WTC11 (cell line): Measurements from ENCODE around the gene PRF1. TPM values are rescaled to one million over a fixed set of nuclear protein-coding genes. Genes with fewer than 3 reads are reported as not detected.
"Not testable (repeated sequence)": the region's sequence is repeated elsewhere in the genome, so short reads cannot be mapped to it uniquely, and the experiment has no call there.

ENCODE experiments used
- ATAC-seq: fragments of 200-7000 bp; cut with Tn5 transposase; 2 replicates; pipeline ENCODE4 v1.10.0; 2021; ENCODE audit warnings: mild to moderate bottlenecking, moderate library complexity
- CTCF ChIA-PET: fragments of 300-600 bp; sonication (Branson Sonifier 250); formaldehyde crosslinking; loops from one replicate; lab custom pipeline; 2021; ENCODE audit warnings: antibody characterized with exemption; lab: Charles Lee
- POLR2A ChIA-PET: fragments of 350-600 bp; sonication (Branson Sonifier 250); formaldehyde crosslinking; loops from one replicate; lab custom pipeline; 2021; ENCODE audit warnings: antibody characterized with exemption; lab: Charles Lee
- DNase-seq: peaks from one replicate; pipeline ENCODE4 v3.0.0; 2021; ENCODE audit warnings: low spot score
- H3K27ac Mint-ChIP-seq: 2 replicates; pipeline ENCODE4 v1.8.0; 2021; ENCODE audit warnings: mixed read lengths
- H3K27me3 Mint-ChIP-seq: 2 replicates; pipeline ENCODE4 v1.8.0; 2021; ENCODE audit warnings: low read depth, mild to moderate bottlenecking, moderate library complexity, mixed read lengths
- H3K36me3 Mint-ChIP-seq: 2 replicates; pipeline ENCODE4 v1.8.0; 2021; ENCODE audit warnings: mixed read lengths
- H3K4me1 Mint-ChIP-seq: 2 replicates; pipeline ENCODE4 v1.8.0; 2022; ENCODE audit warnings: mixed read lengths
- H3K4me3 Mint-ChIP-seq: 2 replicates; pipeline ENCODE4 v1.8.0; 2021; ENCODE audit warnings: mild to moderate bottlenecking, moderate library complexity, mixed read lengths
- H3K9me3 Mint-ChIP-seq: 2 replicates; pipeline ENCODE4 v1.8.0; 2021; ENCODE audit warnings: mixed read lengths
- ARID4B ChIP-seq: sonication (generic); formaldehyde crosslinking; IDR thresholded peaks from 2 replicates; pipeline ENCODE4 v1.8.0; 2023; ENCODE audit warnings: missing genetic modification reagents, mild to moderate bottlenecking, borderline replicate concordance
- CREB1 ChIP-seq: sonication (generic); formaldehyde crosslinking; IDR thresholded peaks from 2 replicates; pipeline ENCODE4 v1.8.0; 2023; ENCODE audit warnings: mild to moderate bottlenecking, missing genetic modification reagents
- ESRRA ChIP-seq: sonication (generic); formaldehyde crosslinking; IDR thresholded peaks from 2 replicates; pipeline ENCODE4 v1.8.1; 2022; ENCODE audit warnings: mild to moderate bottlenecking, missing genetic modification reagents, borderline replicate concordance
- FOXK1 ChIP-seq: sonication (generic); formaldehyde crosslinking; IDR thresholded peaks from 2 replicates; pipeline ENCODE4 v1.8.0; 2022; ENCODE audit warnings: mild to moderate bottlenecking, moderate library complexity, missing genetic modification reagents
- FOXP4 ChIP-seq: sonication (generic); formaldehyde crosslinking; IDR thresholded peaks from 2 replicates; pipeline ENCODE4 v1.8.0; 2022; ENCODE audit warnings: mild to moderate bottlenecking, missing genetic modification reagents
- HMGA2 ChIP-seq: fragments of 250-450 bp; sonication (Bioruptor Pico); IDR thresholded peaks from 2 replicates; pipeline ENCODE4 v1.4.0; 2021; ENCODE audit warnings: mild to moderate bottlenecking, moderate library complexity
- KAT7 ChIP-seq: sonication (generic); formaldehyde crosslinking; IDR thresholded peaks from 2 replicates; pipeline ENCODE4 v1.8.1; 2023; ENCODE audit warnings: missing genetic modification reagents, mild to moderate bottlenecking, borderline replicate concordance
- MYBL2 ChIP-seq: sonication (generic); formaldehyde crosslinking; IDR thresholded peaks from 2 replicates; pipeline ENCODE4 v1.8.1; 2023; ENCODE audit warnings: mild to moderate bottlenecking, moderate library complexity, missing genetic modification reagents
- NR2C2 ChIP-seq: sonication (generic); formaldehyde crosslinking; IDR thresholded peaks from 2 replicates; pipeline ENCODE4 v1.8.0; 2022; ENCODE audit warnings: mild to moderate bottlenecking, missing genetic modification reagents
- SP1 ChIP-seq: sonication (generic); formaldehyde crosslinking; conservative IDR thresholded peaks from 2 replicates; pipeline ENCODE4 v1.8.1; 2022; ENCODE audit warnings: missing genetic modification reagents
- ZBTB21 ChIP-seq: sonication (generic); formaldehyde crosslinking; IDR thresholded peaks from 2 replicates; pipeline ENCODE4 v1.8.1; 2023; ENCODE audit warnings: mild to moderate bottlenecking, missing genetic modification reagents, borderline replicate concordance
- ZNF121 ChIP-seq: sonication (generic); formaldehyde crosslinking; IDR thresholded peaks from 2 replicates; pipeline ENCODE4 v1.8.0; 2023; ENCODE audit warnings: missing genetic modification reagents
- ZNF263 ChIP-seq: sonication (generic); formaldehyde crosslinking; IDR thresholded peaks from 2 replicates; pipeline ENCODE4 v1.8.1; 2022; ENCODE audit warnings: low read depth, mild to moderate bottlenecking, moderate library complexity, missing genetic modification reagents
- ZNF317 ChIP-seq: sonication (generic); formaldehyde crosslinking; IDR thresholded peaks from 2 replicates; pipeline ENCODE4 v1.8.1; 2023; ENCODE audit warnings: low read depth, mild to moderate bottlenecking, moderate library complexity, missing genetic modification reagents, borderline replicate concordance
- ZNF416 ChIP-seq: fragments of 250-450 bp; sonication (Bioruptor Pico); IDR thresholded peaks from 2 replicates; pipeline ENCODE4 v1.9.0; 2021; ENCODE audit warnings: mild to moderate bottlenecking, inconsistent platforms
- total RNA-seq: library from RNA; stranded (reverse); gene quantifications from 3 replicates; pipeline ENCODE4 v1.2.3, GENCODE V29; 2021
- TF ChIP-seq, protein P1 (sequence below): fragments of 250-450 bp; sonication (Bioruptor Pico); IDR thresholded peaks from 2 replicates; pipeline ENCODE4 v1.9.0; 2021; ENCODE audit warnings: mild to moderate bottlenecking
- TF ChIP-seq, protein P2 (sequence below): sonication (generic); formaldehyde crosslinking; IDR thresholded peaks from 2 replicates; pipeline ENCODE4 v1.8.1; 2022; ENCODE audit warnings: low read depth, mild to moderate bottlenecking, moderate library complexity, missing genetic modification reagents, borderline replicate concordance

PRF1 gene
- total RNA-seq, 1 experiment from 2014 or later, result 0.11 TPM

- DNase-seq, ATAC-seq, H3K27ac Mint-ChIP-seq, CTCF ChIA-PET, H3K27me3 Mint-ChIP-seq: not testable (repeated sequence)
- peaks cover 25% of the 10 kb centered on the region for H3K4me1 Mint-ChIP-seq
- H3K36me3 Mint-ChIP-seq, result peaks cover 10% of the 10 kb centered on the region
- peaks cover 14% of the 10 kb centered on the region for H3K9me3 Mint-ChIP-seq
- peak; percentile 57; the same call in 1 of the 2 replicates for TF ChIP-seq MYBL2 (CRISPR knock-in tag)
- 0 out of 2 replicates have a peak, but pooled peaks have one; percentile 4 for TF ChIP-seq SP1 (CRISPR knock-in tag)
- TF ChIP-seq, all 79 proteins: peak for 2; not testable (repeated sequence) for 77
- H3K4me3 Mint-ChIP-seq, POLR2A ChIA-PET: not testable (repeated sequence)
Observed at GRCh38 chr10:70634515-70634914, 32.0 kb upstream of the PRF1 start.

GRCh38 chr10:70634011-70634410 lies 31.5 kb upstream of the PRF1 start:
- Mint-ChIP-seq H3K9me3 (peaks cover 14% of the 10 kb centered on the region), H3K27me3 (no peaks in the 10 kb centered on the region; the same call in 1 of the 2 replicates), H3K27ac (0 out of 2 replicates have a peak overlapping the region, but pooled peaks have one; percentile 53), H3K36me3 (peaks cover 10% of the 10 kb centered on the region), H3K4me1 (peaks cover 25% of the 10 kb centered on the region)
- TF ChIP-seq KAT7 (CRISPR knock-in tag), result no peak
- no peak for TF ChIP-seq FOXP4 (CRISPR knock-in tag)
- no peak for TF ChIP-seq NR2C2 (CRISPR knock-in tag)
- TF ChIP-seq SP1 (CRISPR knock-in tag), result 0 out of 2 replicates have a peak, but pooled peaks have one; percentile 20
- peak; percentile 73; the same call in 1 of the 2 replicates for TF ChIP-seq ZNF263
- no peak for TF ChIP-seq ARID4B (CRISPR knock-in tag)
- TF ChIP-seq ZNF416 (CRISPR knock-in tag), result no peak
- TF ChIP-seq, all 79 proteins: peak for 2
- DNase-seq (peak; percentile 57), ATAC-seq (peak; percentile 100)
- no peak overlapping the region for H3K4me3 Mint-ChIP-seq
- ChIA-PET CTCF (no interaction called here), POLR2A (no interaction called here)

GRCh38 chr10:70631735-70632134 lies 29.2 kb upstream of the PRF1 start:
- ATAC-seq, H3K27me3 Mint-ChIP-seq, CTCF ChIA-PET, H3K4me3 Mint-ChIP-seq, POLR2A ChIA-PET, H3K27ac Mint-ChIP-seq, DNase-seq: not testable (repeated sequence)
- peaks cover 22% of the 10 kb centered on the region for H3K9me3 Mint-ChIP-seq
- H3K36me3 Mint-ChIP-seq, result peaks cover 21% of the 10 kb centered on the region
- H3K4me1 Mint-ChIP-seq, result peaks cover 35% of the 10 kb centered on the region

DNA sequence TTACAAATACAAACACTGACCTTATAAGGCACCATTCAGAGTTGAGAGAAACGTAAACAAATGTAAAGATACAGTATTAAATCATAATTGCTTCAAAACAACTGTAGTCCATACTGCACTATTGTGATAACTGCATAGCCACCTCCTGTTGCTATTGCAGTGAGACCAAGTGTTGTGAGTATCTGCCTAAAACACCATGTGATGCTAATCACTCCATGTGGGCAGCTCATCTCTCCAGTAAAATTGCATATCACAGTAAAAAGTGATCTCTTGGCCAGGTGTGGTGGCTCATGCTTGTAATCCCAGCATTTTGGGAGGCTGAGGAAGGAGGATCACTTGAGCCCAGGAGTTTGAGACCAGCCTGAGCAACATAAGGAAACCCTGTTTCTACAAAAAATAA lies 26.8 kb upstream of the PRF1 start:
- Mint-ChIP-seq H3K27me3 (no peaks in the 10 kb centered on the region; the same call in 1 of the 2 replicates), H3K4me3 (no peak overlapping the region)
- POLR2A ChIA-PET, result no interaction called here
- no peak for TF ChIP-seq ZNF121
- TF ChIP-seq, protein P1, sequence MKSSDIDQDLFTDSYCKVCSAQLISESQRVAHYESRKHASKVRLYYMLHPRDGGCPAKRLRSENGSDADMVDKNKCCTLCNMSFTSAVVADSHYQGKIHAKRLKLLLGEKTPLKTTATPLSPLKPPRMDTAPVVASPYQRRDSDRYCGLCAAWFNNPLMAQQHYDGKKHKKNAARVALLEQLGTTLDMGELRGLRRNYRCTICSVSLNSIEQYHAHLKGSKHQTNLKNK, result no peak
- TF ChIP-seq FOXP4 (CRISPR knock-in tag), result no peak
- no peak for TF ChIP-seq ESRRA (CRISPR knock-in tag)
- TF ChIP-seq, protein P2, sequence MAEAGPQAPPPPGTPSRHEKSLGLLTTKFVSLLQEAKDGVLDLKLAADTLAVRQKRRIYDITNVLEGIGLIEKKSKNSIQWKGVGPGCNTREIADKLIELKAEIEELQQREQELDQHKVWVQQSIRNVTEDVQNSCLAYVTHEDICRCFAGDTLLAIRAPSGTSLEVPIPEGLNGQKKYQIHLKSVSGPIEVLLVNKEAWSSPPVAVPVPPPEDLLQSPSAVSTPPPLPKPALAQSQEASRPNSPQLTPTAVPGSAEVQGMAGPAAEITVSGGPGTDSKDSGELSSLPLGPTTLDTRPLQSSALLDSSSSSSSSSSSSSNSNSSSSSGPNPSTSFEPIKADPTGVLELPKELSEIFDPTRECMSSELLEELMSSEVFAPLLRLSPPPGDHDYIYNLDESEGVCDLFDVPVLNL (CRISPR knock-in tag), result no peak
- TF ChIP-seq ZBTB21, result no peak
- TF ChIP-seq FOXK1 (CRISPR knock-in tag), result no peak
- TF ChIP-seq ZNF416 (CRISPR knock-in tag), result no peak
- no peak for TF ChIP-seq ZNF317 (CRISPR knock-in tag)
- TF ChIP-seq CREB1 (CRISPR knock-in tag), result no peak
- no peak for TF ChIP-seq HMGA2 (CRISPR knock-in tag)

More for the DNA sequence above, 26.8 kb upstream of the PRF1 start:
- CTCF ChIA-PET, result no interaction called here
- ATAC-seq (no peak), DNase-seq (no peak)
- H3K4me1 Mint-ChIP-seq, result peaks cover 48% of the 10 kb centered on the region
- peaks cover 21% of the 10 kb centered on the region for H3K36me3 Mint-ChIP-seq
- no peak overlapping the region for H3K27ac Mint-ChIP-seq
- peaks cover 18% of the 10 kb centered on the region for H3K9me3 Mint-ChIP-seq
